ENCODE results near the gene COX18.

Gene COX18

DNA sequence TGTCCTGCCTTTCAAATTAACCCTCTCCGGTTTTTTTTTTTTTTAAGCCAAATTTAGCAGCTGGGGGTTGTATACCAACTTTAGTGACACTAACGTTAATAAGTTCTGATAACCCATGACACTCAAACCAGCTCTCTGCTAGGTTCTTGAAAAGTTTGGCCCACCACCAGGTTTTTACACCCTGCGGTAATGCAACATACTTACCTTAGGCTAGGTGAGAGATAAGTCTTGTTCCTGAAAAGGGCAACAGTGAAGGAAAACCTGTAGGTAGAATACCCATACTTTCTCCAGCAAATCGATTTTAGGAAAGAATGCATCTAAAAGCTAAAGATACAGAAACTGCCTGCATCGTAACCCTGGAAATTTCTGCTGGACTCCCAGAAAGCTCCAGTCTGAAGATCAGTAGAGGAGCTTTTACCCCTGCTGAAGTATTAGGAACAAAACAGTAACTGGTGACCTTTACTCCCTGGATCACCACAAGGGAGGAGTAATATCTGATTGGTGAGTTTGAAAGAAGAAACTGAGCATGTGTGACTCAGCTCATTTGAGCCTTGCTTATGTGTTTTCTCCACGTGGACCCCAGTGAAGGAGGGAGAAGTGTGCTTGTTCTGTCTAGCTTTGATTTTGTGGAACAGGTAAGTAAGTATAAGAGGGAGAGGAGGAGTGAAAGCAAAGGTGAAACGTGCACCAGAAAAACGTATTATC, 34.4 kb upstream of the COX18 start:
- Histone ChIP-seq H3K9ac (ENCODE audit: low read length) (no peak overlapping the region), H3K27me3 (ENCODE audit: insufficient read depth, low read length) (no peaks in the 10 kb centered on the region), H3K9me3 (ENCODE audit: low read length) (no peaks in the 10 kb centered on the region), H3K27ac (ENCODE audit: low read depth, low read length, poor library complexity, severe bottlenecking) (no peak overlapping the region), H3K4me3 (ENCODE audit: low read depth, low read length, poor library complexity, severe bottlenecking) (no peak overlapping the region), H3K79me2 (ENCODE audit: insufficient read depth, low read length) (no peaks in the 10 kb centered on the region), H3K4me2 (ENCODE audit: low read length) (no peak overlapping the region), H3F3A (ENCODE audit: insufficient read depth, low read length) (no peaks in the 10 kb centered on the region), H3K36me3 (ENCODE audit: insufficient read depth, low read length) (peaks cover 69% of the 10 kb centered on the region), H2AFZ (ENCODE audit: low read length) (no peak overlapping the region), H3K9me2 (ENCODE audit: low read depth, low read length) (no peaks in the 10 kb centered on the region), H3K4me1 (ENCODE audit: insufficient read depth, low read length, severe bottlenecking) (no peaks in the 10 kb centered on the region), H4K20me1 (ENCODE audit: insufficient read depth, low read length) (no peaks in the 10 kb centered on the region)
- TF ChIP-seq EZH2 (IDR thresholded peaks at IDR 0.05; ENCODE audit: borderline replicate concordance, low read length), result no peak
- TF ChIP-seq, protein P1, sequence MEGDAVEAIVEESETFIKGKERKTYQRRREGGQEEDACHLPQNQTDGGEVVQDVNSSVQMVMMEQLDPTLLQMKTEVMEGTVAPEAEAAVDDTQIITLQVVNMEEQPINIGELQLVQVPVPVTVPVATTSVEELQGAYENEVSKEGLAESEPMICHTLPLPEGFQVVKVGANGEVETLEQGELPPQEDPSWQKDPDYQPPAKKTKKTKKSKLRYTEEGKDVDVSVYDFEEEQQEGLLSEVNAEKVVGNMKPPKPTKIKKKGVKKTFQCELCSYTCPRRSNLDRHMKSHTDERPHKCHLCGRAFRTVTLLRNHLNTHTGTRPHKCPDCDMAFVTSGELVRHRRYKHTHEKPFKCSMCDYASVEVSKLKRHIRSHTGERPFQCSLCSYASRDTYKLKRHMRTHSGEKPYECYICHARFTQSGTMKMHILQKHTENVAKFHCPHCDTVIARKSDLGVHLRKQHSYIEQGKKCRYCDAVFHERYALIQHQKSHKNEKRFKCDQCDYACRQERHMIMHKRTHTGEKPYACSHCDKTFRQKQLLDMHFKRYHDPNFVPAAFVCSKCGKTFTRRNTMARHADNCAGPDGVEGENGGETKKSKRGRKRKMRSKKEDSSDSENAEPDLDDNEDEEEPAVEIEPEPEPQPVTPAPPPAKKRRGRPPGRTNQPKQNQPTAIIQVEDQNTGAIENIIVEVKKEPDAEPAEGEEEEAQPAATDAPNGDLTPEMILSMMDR (IDR thresholded peaks at IDR 0.05; ENCODE audit: low read length), result no peak

DNA sequence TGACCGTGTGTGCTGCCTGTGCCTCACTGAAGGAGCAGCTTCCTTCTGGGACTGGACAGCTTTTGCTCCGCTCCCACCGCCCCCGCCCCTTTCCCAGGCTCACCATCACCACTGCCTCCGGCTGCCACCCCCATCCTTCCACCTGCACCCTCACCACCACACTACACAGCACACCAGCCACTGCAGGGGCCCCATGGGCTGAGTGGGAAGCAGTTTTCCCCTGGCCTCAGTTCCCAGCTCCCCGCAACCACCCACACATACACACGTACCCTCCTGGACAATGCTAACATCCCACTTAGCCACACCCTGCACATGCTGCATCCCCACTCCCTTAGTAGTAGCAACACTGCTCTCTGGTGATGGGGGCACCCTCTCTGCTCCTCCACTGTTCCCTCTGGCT, 29.6 kb upstream of the COX18 start:
- Histone ChIP-seq H3K4me1 (ENCODE audit: insufficient read depth, low read length, severe bottlenecking) (no peaks in the 10 kb centered on the region), H3K79me2 (ENCODE audit: insufficient read depth, low read length) (no peaks in the 10 kb centered on the region), H3K36me3 (ENCODE audit: insufficient read depth, low read length) (peaks cover 87% of the 10 kb centered on the region), H3K4me2 (ENCODE audit: low read length) (no peak overlapping the region), H4K20me1 (ENCODE audit: insufficient read depth, low read length) (no peaks in the 10 kb centered on the region), H3K9me3 (ENCODE audit: low read length) (no peaks in the 10 kb centered on the region), H3K27me3 (ENCODE audit: insufficient read depth, low read length) (no peaks in the 10 kb centered on the region), H3K27ac (ENCODE audit: low read depth, low read length, poor library complexity, severe bottlenecking) (no peak overlapping the region), H3K4me3 (ENCODE audit: low read depth, low read length, poor library complexity, severe bottlenecking) (no peak overlapping the region), H3K9ac (ENCODE audit: low read length) (no peak overlapping the region), H2AFZ (ENCODE audit: low read length) (no peak overlapping the region), H3K9me2 (ENCODE audit: low read depth, low read length) (no peaks in the 10 kb centered on the region), H3F3A (ENCODE audit: insufficient read depth, low read length) (no peaks in the 10 kb centered on the region; the same call in 1 of the 2 replicates)
- TF ChIP-seq, protein P1 (IDR thresholded peaks at IDR 0.05; ENCODE audit: low read length), result no peak
- TF ChIP-seq EZH2 (IDR thresholded peaks at IDR 0.05; ENCODE audit: borderline replicate concordance, low read length), result no peak

DNA sequence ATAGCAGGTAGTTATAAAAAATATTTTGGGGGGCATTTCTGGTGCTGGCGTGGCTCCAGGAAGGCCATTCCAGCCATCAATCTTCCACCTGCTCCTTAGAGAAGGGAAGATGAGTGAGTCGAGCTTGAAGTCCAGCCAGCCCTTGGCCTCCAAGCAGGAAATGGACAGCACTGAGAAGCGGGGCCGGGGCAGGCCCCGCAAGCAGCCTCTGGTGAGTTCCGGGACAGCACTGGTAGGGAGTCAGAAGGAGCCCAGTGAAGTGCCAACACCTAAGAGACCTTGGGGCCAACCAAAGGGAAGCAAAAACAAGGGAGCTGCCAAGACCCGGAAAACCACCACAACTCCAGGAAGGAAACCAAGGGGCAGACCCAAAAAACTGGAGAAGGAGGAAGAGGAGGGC, 29.2 kb upstream of the COX18 start:
- H3K27ac ChIP-seq (ENCODE audit: low read depth, low read length, poor library complexity, severe bottlenecking), result no peak overlapping the region
- peaks cover 86% of the 10 kb centered on the region for H3K36me3 ChIP-seq (ENCODE audit: insufficient read depth, low read length)

More for the DNA sequence above, 29.2 kb upstream of the COX18 start:
- no peaks in the 10 kb centered on the region for H3K9me3 ChIP-seq (ENCODE audit: low read length)
- H3K4me3 ChIP-seq (ENCODE audit: low read depth, low read length, poor library complexity, severe bottlenecking), result no peak overlapping the region
- H3K9me2 ChIP-seq (ENCODE audit: low read depth, low read length), result no peaks in the 10 kb centered on the region
- H3K79me2 ChIP-seq (ENCODE audit: insufficient read depth, low read length), result no peaks in the 10 kb centered on the region
- TF ChIP-seq, protein P1 (IDR thresholded peaks at IDR 0.05; ENCODE audit: low read length), result no peak
- TF ChIP-seq EZH2 (IDR thresholded peaks at IDR 0.05; ENCODE audit: borderline replicate concordance, low read length), result no peak
- no peak overlapping the region for H3K4me2 ChIP-seq (ENCODE audit: low read length)
- no peak overlapping the region for H2AFZ ChIP-seq (ENCODE audit: low read length)
- H3K4me1 ChIP-seq (ENCODE audit: insufficient read depth, low read length, severe bottlenecking), result no peaks in the 10 kb centered on the region
- no peaks in the 10 kb centered on the region; the same call in 1 of the 2 replicates for H3F3A ChIP-seq (ENCODE audit: insufficient read depth, low read length)
- no peaks in the 10 kb centered on the region for H3K27me3 ChIP-seq (ENCODE audit: insufficient read depth, low read length)
- H3K9ac ChIP-seq (ENCODE audit: low read length), result no peak overlapping the region
- H4K20me1 ChIP-seq (ENCODE audit: insufficient read depth, low read length), result no peaks in the 10 kb centered on the region

Data from OCI-LY1 (cell line).